ENCODE measurements around the gene TRPV4.
"Not testable (repeated sequence)": the region's sequence is repeated elsewhere in the genome, so short reads cannot be mapped to it uniquely, and the experiment has no call there.

TRPV4 gene

GRCh38 chr12:109857715-109858114, 24.5 kb upstream of the TRPV4 start:
- no peak for DNase-seq (ENCODE audit: extremely low read depth, low read depth)
- TF ChIP-seq CTCF (IDR thresholded peaks at IDR 0.05; ENCODE audit: low read depth, low read length) = no peak

DNA sequence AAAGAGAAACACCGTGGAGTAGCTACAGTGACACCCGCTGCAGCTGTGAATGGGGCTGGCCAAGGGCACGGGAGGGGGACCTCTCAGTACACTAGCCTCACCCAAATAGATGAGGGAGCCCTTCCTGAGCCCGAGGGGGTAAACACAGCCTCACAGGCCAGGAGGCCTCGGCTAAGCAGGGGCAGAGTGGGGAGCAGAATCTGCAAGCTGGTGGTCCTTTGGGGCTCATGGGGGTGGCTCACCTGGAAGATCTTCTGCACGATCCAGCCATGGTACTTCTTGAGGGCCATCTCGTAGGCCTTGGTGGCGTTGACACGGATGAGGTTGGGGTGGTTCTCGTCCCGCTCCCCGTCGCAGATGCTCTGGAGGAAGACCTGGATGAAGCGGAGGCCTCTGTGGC, 22.2 kb upstream of the TRPV4 start:
- no peak for DNase-seq (ENCODE audit: extremely low read depth, low read depth)
- no peak for TF ChIP-seq CTCF (IDR thresholded peaks at IDR 0.05; ENCODE audit: low read depth, low read length)

- DNase-seq (ENCODE audit: extremely low read depth, low read depth) = not testable (repeated sequence)
Observed at GRCh38 chr12:109850518-109850917, 17.3 kb upstream of the TRPV4 start.

GRCh38 chr12:109847142-109847735, 14.0 kb upstream of the TRPV4 start:
- no peak for TF ChIP-seq CTCF (IDR thresholded peaks at IDR 0.05; ENCODE audit: low read depth, low read length)
- no peak for DNase-seq (ENCODE audit: extremely low read depth, low read depth)

- TF ChIP-seq CTCF (IDR thresholded peaks at IDR 0.05; ENCODE audit: low read depth, low read length) = no peak
- no peak for DNase-seq (ENCODE audit: extremely low read depth, low read depth)
Observed at GRCh38 chr12:109845824-109846205, 12.6 kb upstream of the TRPV4 start.

DNA sequence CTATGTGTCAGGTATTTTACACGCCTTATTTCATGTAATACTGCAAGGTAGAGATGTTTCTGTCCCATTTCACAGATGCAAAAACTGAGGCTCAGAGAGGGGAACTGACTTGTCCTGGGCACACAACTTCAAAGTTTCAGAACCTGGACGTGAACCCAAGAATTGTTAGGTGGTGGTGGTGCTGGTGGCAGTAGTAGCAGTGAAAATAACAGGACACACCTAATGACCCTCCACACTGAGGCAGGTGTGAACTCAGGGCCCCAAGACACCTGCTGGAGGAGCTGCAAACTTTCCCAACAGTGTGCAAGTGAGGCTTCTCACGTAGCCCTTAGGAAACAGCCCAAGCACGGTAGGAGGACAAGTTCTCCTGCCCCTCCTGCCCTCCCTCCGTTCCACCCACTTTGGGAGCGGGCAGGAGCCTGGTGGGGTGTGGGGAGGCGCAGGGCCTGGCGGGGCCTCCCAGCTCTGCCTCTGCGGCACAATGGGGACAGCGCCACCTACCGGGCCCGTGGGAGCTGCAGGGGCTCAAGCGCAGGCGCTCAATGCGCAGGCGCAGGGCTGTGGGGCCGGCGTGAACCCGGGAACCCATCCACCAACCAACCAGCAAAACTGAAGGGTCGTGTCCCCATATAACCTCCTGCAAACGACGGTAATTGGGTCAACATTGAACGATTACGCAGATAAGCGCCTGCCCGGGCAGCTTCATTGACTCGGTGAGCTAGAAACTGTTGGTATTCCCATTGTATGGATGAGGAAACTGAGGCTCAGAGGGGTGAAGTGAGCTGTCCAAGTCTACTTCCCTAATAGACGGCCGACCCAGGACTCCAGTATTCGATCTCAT, 12.0 kb upstream of the TRPV4 start:
- peak; percentile 96 for TF ChIP-seq CTCF (IDR thresholded peaks at IDR 0.05; ENCODE audit: low read depth, low read length)
- DNase-seq (ENCODE audit: extremely low read depth, low read depth) = no peak

DNA sequence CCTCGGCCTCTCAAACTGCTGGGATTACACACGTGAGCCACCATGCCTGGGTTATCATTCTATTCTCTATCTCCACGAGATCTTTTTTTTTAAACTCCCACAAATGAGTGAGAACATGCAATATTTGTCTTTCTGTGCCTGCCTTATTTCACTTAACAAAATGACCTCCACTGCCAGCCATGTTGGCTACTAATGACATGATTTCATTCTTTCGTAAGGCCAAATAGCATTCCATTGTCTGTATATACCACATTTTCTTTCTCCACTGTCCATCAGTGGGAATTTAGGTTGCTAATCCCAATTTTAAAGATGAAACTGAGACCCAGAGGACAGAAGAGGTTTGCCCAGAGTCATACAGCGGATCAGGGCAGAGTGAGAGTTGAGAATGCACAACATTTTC, 10.9 kb upstream of the TRPV4 start:
- no peak for DNase-seq (ENCODE audit: extremely low read depth, low read depth)
- no peak for TF ChIP-seq CTCF (IDR thresholded peaks at IDR 0.05; ENCODE audit: low read depth, low read length)

Measured in AG09319 (cell line).